AG04449 (cell line): ENCODE measurements around the gene ERGIC1.

Experiments
- CTCF ChIA-PET: fragments of 350-600 bp; formaldehyde crosslinking; extraction: SDS; loops from one replicate; lab custom pipeline; 2021; ENCODE audit warnings: antibody characterized with exemption; lab: Yijun Ruan, JAX
- POLR2A ChIA-PET: fragments of 400-600, 350-600 bp; formaldehyde crosslinking; extraction: SDS; loops from one replicate; lab custom pipeline; 2020; ENCODE audit warnings: antibody characterized with exemption, inconsistent platforms; lab: Yijun Ruan, JAX
- DNase-seq: peaks from one replicate; pipeline ENCODE4 v3.0.0-alpha.2; 2010; ENCODE audit warnings: low read depth, low spot score
- H3K4me3 ChIP-seq: 2 replicates; pipeline ENCODE4 v1.5.1; 2011; ENCODE audit warnings: low read depth, mild to moderate bottlenecking, control low read depth, low read length
- CTCF ChIP-seq: IDR thresholded peaks from one replicate; pipeline ENCODE4 v1.5.1; 2011; ENCODE audit warnings: mild to moderate bottlenecking, moderate library complexity, low read length, control low read depth, inconsistent platforms; ENCODE audit not compliant: insufficient read depth; ENCODE audit errors: missing control alignments

ERGIC1 gene

DNA sequence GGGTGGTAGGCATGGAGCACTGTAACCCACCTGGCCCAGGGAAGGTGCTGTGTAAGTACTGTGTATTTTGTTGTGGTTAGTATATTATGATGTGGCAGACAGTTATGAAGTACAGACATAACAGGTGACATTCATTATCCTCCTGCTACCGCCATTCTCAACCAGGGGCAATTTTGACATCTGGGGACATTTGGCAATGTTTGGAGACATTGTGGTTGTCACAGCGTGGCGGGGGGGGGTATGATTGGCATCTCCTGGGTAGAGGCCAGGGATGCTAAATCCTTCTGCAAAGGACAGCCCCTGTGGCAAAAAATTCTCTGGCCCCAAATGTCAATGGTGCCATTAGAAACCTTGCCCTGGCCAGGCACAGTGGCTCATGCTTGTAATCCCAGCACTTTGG, 115.4 kb downstream of the ERGIC1 start:
- H3K4me3 ChIP-seq, result no peak overlapping the region
- POLR2A ChIA-PET, result no interaction called here
- TF ChIP-seq CTCF, result no peak
- CTCF ChIA-PET, result interaction anchor here (1.3 to 22.5 kb wide), 3 partner anchors 17 to 240 kb away, joined by 3 to 595 read pairs (median 30); no protein-coding TSS in a partner anchor
- DNase-seq, result no peak

- ChIA-PET POLR2A (no interaction called here), CTCF (interaction anchor here (1.0 to 22.5 kb wide), 6 partner anchors 9 to 240 kb away, joined by 3 to 595 read pairs (median 6); partner anchors contain the start of gene RPL26L1)
- no peak overlapping the region for H3K4me3 ChIP-seq
- DNase-seq, result no peak
- TF ChIP-seq CTCF, result no peak
Measured at GRCh38 chr5:172950176-172950965, 116.3 kb downstream of the ERGIC1 start.

DNA sequence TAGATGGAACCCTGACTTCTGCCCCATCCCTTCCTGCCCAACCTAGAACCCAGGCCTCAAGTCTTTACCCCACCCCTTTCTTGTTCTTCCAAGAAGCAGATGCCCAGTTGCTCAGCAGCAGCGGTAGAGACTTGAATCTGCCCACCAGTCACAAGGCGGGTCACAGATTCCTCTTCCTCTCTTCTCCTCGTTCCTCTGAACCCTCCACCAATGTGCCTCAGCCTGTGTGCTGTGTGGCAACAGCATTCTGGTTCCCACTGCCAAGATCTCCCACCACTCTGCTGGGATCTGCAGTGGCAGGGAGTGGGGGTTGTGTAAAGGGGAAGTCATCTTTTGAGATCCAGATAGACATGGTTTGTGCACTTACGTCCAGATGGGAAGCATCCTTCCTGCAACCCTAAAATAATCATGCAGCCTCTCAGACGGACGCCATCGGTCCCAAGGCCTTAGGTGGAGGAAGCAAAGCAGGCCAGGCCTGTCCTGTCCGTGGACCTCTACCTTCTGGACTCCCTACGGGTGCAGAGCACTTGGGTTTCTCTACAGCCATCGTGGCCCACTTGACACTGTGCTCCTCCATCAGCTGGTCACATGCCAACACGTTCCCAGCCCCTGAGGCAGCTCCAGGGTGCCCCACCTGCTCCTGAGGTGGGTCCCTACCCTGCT, 117.5 kb downstream of the ERGIC1 start:
- no peak for TF ChIP-seq CTCF
- CTCF ChIA-PET, result interaction anchor here (1.1 to 22.5 kb wide), 7 partner anchors 10 to 242 kb away, joined by 3 to 595 read pairs (median 7); no protein-coding TSS in a partner anchor
- no peak overlapping the region for H3K4me3 ChIP-seq
- POLR2A ChIA-PET, result interaction anchor here (0.7 to 4.2 kb wide), 6 partner anchors 8 to 250 kb away, joined by 3 to 42 read pairs (median 3); partner anchors contain the start of gene DUSP1
- DNase-seq, result no peak

DNA sequence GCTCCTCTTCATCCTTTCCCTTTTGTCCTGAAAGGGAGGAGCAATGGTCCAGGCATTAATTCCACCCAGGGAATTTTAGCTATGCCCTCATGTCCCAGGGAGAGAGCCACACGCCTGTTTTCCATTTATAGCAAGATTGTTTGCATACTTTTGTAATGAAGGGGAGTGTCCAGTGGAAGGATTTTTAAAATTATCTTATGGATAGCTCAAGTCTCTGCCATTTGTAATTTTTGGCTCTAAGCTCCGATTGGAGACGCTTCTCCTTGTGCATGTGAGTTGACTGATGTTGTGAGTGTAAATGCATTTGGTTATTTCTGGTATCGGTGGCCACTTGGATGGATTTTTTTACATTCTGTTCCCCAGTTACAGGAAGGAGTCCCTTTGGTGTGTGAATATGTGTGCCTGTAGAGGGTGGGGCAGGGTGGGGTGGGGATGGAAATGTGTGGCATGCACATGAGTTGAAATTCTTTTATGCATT, 118.0 kb downstream of the ERGIC1 start:
- ChIA-PET CTCF (interaction anchor here (1.2 to 22.5 kb wide), 6 partner anchors 9 to 242 kb away, joined by 4 to 595 read pairs (median 7); no protein-coding TSS in a partner anchor), POLR2A (interaction anchor here (0.7 to 4.2 kb wide), 6 partner anchors 9 to 249 kb away, joined by 3 to 42 read pairs (median 3); partner anchors contain the start of gene DUSP1)
- H3K4me3 ChIP-seq, result no peak overlapping the region
- no peak for TF ChIP-seq CTCF
- no peak for DNase-seq

DNA sequence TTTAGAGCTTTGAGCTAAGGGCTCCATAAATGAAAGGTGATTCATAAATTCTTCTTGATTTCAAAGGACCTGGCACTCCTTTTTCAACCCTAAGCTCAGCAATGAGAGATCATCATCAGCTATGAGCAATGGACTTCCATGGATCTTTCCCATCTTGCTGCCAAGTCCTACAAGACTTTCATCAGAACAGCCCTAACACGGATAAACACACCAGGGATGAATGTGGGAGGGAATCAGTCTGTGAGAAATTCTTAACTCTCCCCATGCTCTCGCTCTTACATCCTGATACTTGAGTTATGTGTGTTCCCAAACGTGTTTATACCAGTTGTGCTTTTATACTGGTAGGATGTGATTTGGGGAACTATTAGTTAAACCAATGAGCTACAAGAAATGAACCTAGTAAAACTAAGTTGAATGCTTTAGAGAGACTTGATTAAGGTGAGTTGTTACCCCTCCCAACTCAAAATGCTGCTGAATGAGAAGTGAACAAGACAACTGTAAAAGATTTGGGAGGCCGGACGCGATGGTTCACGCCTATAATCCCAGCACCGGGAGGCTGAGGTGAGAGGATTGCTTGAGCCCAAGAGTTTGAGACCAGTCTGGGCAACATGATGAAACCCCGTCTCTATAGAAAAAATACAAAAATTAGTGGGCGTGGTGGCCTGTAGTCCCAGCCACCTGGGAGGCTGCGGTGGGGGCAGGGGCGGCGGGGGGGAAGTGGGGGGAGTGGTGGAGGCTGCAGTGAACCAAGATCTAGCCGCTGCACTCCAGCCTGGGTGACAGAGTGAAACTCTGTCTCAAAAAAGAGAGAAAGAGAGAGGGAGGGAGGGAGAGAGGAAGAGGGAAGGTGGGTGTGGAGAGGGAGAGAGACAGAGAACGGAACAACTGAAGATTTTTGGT, 120.0 kb downstream of the ERGIC1 start:
- peak; percentile 98 for DNase-seq
- ChIA-PET CTCF (interaction anchor here (0.6 to 3.0 kb wide), 12 partner anchors 10 to 502 kb away, joined by 3 to 24 read pairs (median 4); no protein-coding TSS in a partner anchor), POLR2A (interaction anchor here (0.6 to 4.2 kb wide), 10 partner anchors 9 to 221 kb away, joined by 3 to 42 read pairs (median 4); partner anchors contain the start of genes ATP6V0E1 and DUSP1)
- H3K4me3 ChIP-seq, result no peak overlapping the region
- no peak for TF ChIP-seq CTCF
